ENCODE results near the gene VAV1.
"Not testable (repeated sequence)": the region's sequence is repeated elsewhere in the genome, so short reads cannot be mapped to it uniquely, and the experiment has no call there.

VAV1 gene

GRCh38 chr19:6854758-6855157, 82.2 kb downstream of the VAV1 start:
- DNase-seq: no peak

- no peak for DNase-seq
These were observed 84.4 kb downstream of the VAV1 start for GRCh38 chr19:6856749-6857372.

GRCh38 chr19:6861683-6862286, 89.3 kb downstream of the VAV1 start:
- no peak for DNase-seq

GRCh38 chr19:6862673-6863078, 90.2 kb downstream of the VAV1 start:
- peak; percentile 86 for DNase-seq

GRCh38 chr19:6864325-6864940, 91.9 kb downstream of the VAV1 start:
- no peak for DNase-seq

- DNase-seq: no peak
These were observed 93.3 kb downstream of the VAV1 start for GRCh38 chr19:6865849-6866248.

GRCh38 chr19:6866741-6867151, 94.2 kb downstream of the VAV1 start:
- no peak for DNase-seq

GRCh38 chr19:6868351-6868750, 95.8 kb downstream of the VAV1 start:
- DNase-seq: no peak

GRCh38 chr19:6869151-6869882, 96.8 kb downstream of the VAV1 start:
- DNase-seq: not testable (repeated sequence)

GRCh38 chr19:6873708-6874431, 101.4 kb downstream of the VAV1 start:
- DNase-seq: no peak

- DNase-seq: no peak
These were observed 102.7 kb downstream of the VAV1 start for GRCh38 chr19:6875218-6875617.

- DNase-seq: no peak
These were observed 104.2 kb downstream of the VAV1 start for GRCh38 chr19:6876748-6877147.

GRCh38 chr19:6877766-6878165, 105.3 kb downstream of the VAV1 start:
- DNase-seq: no peak

- DNase-seq: no peak
These were observed 113.9 kb downstream of the VAV1 start for GRCh38 chr19:6886277-6886897.

GRCh38 chr19:6887316-6887715, 114.8 kb downstream of the VAV1 start, which contains the start of gene ADGRE1:
Gene ADGRE1, plus strand, starts transcription at chr19:6887579. Its CDS starts 30 bp downstream, at chr19:6887609.
- no peak for DNase-seq

- DNase-seq: no peak
These were observed 116.5 kb downstream of the VAV1 start for GRCh38 chr19:6888967-6889366.

GRCh38 chr19:6890401-6890913, 117.9 kb downstream of the VAV1 start:
- no peak for DNase-seq

- DNase-seq: no peak
These were observed 118.4 kb downstream of the VAV1 start for GRCh38 chr19:6890938-6891337.

GRCh38 chr19:6891761-6892385, 119.4 kb downstream of the VAV1 start:
- no peak for DNase-seq

- no peak for DNase-seq
These were observed 121.8 kb downstream of the VAV1 start for GRCh38 chr19:6894313-6894712.

GRCh38 chr19:6903446-6903845, 130.9 kb downstream of the VAV1 start:
- no peak for DNase-seq
